GM18951 (cell line): ENCODE data around the gene UBTD1.
"Not testable (repeated sequence)": the region's sequence is repeated elsewhere in the genome, so short reads cannot be mapped to it uniquely, and the experiment has no call there.

Experiments used
- POLR2A ChIP-seq: IDR thresholded peaks from 4 replicates; pipeline ENCODE4 v1.6.1; 2011; ENCODE audit warnings: mild to moderate bottlenecking; ENCODE audit not compliant: insufficient read length, insufficient read depth; ENCODE audit errors: extremely low read depth
- in situ Hi-C: fragments of 300-500 bp; cut with MboI; formaldehyde crosslinking; loops from one replicate; pipeline ENCODE4 v1.12.0; 2022; ENCODE audit warnings: low sequenced_read_pairs, mixed read lengths, inconsistent platforms; ENCODE audit not compliant: unreplicated experiment

Gene UBTD1

DNA sequence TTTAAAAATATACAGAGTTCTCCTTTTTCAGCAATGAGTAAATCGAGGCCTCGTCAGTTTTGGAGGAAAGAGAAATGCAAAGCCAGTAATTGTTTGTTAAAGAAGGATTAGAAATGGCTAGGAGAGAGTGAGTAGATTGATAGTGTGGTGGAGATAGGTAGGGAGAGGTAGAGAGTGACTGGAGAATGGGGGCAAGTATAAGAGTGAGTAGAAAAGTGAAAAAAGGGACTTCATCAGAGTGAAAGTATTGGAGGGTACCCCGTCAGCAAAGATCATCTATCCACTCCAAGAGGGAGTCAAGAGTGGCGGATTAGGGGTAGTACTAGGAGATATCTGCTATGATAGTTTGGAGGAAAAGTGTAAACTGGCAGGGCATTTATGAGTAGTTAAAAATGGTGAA, 64.6 kb downstream of the UBTD1 start:
- in situ Hi-C loops, result no loop called here

DNA sequence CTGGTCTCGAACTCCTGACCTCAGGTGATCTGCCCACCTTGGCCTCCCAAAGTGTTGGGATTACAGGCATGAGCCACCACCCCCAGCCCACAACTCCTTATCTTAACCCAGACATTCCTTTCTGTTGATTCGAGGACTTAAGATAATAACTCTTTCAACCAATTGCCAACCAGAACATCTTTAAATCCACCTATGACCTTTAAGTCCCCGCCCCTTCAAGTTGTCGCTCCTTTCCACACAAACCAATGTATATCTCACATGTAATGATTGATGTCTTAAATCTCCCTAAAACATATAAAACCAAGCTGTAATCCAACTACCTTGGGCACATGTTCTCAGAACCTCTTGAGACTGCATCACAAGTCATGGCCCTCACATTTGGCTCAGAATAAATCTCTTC, 66.1 kb downstream of the UBTD1 start:
- TF ChIP-seq POLR2A, result no peak
- in situ Hi-C loops, result no loop called here

More for the DNA sequence above, 64.6 kb downstream of the UBTD1 start:
- TF ChIP-seq POLR2A, result no peak

DNA sequence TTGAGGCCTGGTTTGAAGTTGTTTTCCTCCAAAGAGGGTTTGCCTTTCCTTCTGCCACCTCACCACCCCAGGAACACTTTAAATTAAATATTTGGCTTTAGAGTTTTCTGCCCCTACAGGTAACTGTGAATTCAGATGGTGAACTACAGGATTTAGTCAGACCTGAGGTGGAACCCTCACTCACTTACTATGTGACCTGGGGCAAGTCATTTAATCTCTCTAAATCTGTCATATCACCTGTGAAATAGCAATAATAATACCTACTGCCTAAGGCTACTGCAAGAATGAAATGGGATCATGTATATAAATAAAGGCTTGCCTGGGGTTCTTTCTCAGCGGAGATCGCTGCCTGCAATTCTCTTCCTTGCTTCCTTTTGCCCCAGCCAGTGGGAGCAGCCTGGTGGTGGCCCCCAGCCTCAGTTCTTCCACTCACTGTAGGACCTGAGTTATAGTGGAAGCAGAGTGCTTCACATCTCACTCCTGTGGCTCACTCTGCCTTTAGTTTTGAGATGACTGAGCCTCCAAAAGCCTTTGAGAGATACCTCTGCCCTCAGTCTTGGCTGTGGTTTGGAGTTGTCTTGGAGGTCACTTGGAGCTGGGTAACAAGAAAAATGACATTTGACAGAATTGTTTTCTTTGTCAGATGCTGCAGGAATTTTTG, 67.7 kb downstream of the UBTD1 start:
- TF ChIP-seq POLR2A, result no peak
- in situ Hi-C loops, result no loop called here

DNA sequence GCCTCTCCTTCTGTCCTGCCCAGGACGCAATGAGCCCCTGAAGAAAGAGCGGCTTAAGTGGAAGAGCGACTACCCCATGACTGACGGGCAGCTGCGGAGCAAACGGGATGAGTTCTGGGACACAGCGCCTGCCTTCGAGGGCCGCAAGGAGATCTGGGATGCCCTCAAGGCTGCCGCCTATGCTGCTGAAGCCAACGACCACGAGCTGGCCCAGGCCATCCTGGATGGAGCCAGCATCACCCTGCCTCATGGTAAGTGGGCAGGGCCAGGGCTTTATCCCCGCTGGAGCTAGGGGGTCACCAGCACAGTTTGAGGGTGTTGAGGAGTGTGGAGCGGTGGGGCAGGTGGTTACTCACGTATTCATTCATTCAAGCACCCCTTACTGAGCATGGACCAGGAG, 69.2 kb downstream of the UBTD1 start:
- TF ChIP-seq POLR2A, result no peak
- in situ Hi-C loops, result no loop called here

DNA sequence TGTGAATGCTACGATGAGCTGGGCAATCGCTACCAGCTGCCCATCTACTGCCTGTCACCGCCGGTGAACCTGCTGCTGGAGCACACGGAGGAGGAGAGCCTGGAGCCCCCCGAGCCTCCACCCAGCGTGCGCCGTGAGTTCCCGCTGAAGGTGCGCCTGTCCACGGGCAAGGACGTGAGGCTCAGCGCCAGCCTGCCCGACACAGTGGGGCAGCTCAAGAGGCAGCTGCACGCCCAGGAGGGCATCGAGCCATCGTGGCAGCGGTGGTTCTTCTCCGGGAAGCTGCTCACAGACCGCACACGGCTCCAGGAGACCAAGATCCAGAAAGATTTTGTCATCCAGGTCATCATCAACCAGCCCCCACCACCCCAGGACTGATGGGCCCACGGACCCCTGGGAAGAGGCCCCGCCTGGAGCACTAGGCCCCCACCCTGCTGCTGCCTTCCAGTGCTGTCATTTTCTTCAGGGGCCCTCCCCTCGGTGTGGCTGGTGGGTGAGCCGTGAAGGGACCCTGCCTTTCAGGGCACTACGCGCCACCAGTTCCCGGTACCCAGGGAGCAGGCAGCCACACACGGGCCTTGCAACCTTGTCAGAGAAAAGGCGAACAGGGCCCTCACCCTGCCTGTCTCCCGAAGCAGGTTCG, 71.5 kb downstream of the UBTD1 start:
- no peak for TF ChIP-seq POLR2A
- in situ Hi-C loops, result no loop called here

DNA sequence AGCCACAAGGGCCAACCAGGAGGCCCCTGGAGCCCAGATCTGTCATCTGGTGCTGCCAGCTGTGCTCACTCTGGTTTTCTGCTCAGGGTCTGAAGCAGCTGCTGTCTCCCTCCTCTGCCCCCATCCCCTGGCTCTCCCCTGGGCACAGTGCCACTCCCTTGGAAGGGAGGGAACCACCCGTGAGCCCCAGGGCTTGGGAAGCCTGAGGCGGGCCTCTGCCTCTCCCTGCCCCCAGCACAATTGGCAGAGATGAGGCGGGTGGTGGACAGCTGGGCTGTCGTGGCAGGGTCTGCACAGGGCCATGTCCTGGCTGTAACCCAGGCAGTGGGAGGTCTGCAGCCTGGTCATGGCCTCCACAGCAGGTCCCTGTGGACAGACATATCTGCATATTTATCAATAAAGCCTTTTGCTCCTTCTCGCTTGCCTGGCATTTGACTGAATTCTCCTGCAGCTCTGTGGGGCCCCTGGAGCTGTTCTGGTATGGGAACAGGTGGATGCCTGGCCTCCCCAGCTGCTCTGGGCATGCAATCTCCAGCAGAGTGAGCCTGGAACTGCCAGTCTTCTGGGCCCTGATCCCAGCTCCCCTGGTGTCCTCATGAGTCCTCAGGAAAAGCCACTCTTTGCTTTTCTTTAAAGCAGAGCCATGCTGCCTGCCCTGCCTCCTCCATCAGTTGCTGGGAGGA, 72.2 kb downstream of the UBTD1 start:
- in situ Hi-C loops, result no loop called here
- no peak for TF ChIP-seq POLR2A

DNA sequence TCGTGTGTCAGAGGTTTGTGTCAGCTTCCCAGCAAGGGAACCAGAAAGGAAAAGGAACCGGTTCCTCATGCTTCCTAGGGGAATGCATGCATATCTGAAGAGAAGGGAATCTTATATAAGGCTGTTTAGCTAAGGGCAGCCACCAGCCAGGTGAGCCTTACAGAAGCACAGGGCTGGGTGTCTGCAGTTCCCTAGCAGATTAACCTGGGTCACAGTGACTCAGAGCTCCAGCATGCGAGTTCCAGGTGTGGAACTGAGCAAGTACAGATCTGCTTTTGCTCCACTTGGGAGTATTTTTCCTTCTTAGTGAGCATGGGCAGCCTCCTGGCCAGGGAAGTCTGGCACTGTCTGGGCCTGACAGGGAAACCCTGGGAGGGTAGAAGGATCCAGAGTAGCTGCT, 72.9 kb downstream of the UBTD1 start:
- no peak for TF ChIP-seq POLR2A
- in situ Hi-C loops, result no loop called here

DNA sequence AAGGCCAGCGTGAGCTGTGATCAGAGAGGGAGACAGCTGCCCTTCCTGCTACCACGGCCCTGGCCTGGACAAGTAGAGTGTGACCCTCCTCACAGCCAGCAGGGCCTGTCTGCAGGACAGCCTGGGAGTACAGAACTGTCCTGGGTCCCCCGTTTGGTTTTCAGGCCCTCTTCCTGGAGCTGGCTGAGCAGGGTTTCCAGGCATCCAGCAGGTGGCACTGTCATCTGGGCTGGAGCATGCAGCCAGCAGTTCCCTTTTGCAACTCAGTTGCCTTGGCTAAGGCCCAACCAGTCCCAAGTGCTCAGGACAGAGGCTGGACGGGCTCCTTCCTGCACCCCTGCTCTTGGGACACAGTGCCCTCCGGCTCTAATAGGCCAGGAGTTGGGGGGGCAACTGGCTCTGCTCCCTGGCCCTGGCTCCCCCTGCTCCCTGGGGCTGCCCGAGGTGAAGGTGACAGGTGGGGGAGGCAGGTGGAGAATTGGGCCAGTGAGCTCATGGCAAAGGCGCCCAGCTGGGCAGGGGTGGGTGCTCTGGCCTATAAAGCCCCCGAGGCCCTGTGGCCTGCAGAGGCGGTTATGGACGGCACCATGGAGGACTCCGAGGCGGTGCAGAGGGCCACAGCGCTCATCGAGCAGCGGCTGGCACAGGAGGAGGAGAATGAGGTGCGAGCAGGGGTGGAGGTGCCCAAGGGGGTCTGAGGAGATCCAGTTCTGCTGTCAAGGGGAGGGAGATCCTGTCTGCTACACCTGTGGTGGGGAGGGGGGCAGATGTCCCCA, 73.7 kb downstream of the UBTD1 start, which contains the start of gene ANKRD2:
TSS of gene ANKRD2 (plus strand) at position 566 of the 776 bp plus-strand sequence. CDS start at position 576, 10 bp downstream.
- no peak for TF ChIP-seq POLR2A
- in situ Hi-C loops, result no loop called here

DNA sequence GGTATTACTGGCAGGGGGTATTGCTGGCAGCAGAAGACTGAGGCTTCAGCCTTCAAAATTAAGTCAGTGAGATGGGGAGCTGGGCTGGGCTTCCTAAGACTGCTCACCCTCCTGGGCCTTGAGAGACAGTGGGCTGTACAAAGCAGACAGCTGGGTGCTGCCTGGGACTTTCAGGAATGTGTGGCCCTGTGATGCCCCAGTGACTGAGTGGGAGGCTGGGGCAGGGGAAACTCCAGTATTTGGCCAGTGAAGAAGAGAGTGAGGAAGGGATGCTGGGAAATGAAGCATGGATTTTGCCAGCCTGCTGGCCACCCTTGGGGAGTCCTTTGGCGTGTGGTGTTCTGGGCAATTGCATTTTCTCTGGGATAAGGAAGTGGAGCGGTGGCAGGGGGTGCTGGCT, 74.3 kb downstream of the UBTD1 start:
- in situ Hi-C loops, result no loop called here
- no peak for TF ChIP-seq POLR2A

DNA sequence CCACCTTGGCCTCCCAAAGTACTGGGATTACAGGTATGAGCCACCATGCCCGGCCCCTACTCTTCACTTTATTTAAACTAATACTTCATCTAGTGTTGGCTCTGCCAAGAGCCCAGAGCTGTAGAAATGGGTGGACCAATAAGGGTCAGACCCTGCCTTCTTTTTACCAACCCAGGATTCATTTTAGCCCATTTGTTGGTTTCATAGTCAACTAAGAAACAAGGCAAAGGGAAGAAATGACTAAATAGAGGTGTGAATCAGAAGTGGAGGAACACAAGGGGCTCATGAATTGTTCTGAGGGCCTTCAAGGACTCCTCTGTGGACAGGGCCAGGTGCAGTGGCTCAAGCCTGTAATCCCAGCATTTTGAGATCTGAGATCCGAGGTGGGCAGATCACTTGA, 74.9 kb downstream of the UBTD1 start:
- TF ChIP-seq POLR2A, result no peak
- in situ Hi-C loops, result no loop called here

DNA sequence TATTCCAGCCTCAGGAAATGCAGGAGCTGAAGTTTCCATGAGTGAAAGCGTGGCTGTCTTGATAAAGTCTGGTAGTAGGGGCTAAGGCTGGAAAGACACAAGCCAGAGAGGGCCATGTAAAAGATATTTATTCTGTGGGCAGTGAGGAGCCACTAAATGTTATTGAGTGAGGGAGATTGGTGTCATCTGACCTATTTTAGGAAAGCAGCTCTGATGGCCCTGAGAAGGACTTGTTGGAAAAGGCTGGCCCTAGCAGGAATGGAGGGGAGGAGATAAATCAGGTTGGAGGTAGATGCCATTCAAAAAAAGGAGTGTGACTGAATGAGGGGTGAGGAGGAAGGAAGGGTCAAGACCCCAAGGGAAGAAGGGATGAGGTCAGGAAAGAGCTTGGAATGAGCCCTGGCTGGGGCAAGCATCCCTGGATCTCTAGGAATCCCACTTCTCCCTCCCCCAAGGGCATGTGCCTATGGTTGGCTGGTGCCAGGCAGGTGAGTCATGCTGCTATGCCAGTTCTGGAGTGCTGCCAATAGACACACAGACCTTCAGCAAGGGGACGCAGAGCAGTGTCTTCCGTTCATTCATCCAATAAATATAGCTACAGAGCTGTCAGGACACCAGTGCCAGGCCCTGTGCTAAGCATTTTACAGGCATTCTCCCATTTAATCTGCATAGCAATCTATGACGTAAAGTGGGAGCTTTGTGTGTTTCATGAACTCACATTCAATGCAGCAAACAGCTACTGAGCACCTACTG, 75.8 kb downstream of the UBTD1 start:
- in situ Hi-C loops, result no loop called here
- no peak for TF ChIP-seq POLR2A

DNA sequence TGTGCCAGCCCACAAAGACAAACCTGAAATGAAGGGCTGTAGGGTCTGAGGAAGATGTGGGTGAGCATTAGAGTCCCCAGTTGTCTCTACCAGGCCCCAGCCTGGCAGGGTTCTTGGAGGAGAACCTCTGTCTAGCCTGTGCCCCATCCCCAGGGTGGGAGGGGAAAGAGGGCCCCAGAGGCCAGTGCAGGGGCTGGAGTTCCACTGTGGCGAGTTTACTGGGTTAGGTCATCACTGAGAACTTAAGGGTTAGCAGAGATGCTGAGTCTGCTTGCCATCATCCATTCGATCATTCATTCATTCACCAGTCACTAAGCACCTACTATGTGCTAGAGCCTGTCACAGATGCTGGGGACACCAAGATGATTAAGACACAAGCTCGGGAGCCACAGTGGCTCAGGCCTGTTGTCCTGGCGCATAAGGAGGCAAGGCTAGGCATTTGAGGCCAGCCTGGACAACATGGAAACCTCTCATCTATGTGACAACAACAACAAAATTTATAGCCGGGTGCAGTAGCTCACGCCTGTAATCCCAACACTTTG, 76.5 kb downstream of the UBTD1 start:
- in situ Hi-C loops, result no loop called here
- no peak for TF ChIP-seq POLR2A

DNA sequence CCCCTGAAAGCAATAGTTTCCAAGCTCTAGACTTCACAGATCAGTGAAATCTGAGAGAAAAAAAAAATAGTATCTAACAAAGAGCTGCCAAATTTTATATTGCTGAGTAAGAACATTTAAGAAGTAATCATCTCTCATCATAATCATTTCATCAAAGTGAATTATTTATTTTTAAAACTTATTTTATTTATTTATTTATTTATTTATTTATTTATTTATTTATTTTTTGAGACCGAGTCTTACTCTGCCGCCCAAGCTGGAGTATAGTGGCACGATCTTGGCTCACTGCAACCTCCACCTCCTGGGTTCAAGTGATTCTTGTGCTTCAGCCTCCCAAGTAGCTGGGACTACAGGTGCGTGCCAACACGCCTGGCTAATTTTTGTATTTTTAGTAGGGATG, 77.8 kb downstream of the UBTD1 start:
- in situ Hi-C loops, result not testable (repeated sequence)
